H4 (cell line): ENCODE data around the gene TPM2. TPM values are rescaled to one million over a fixed set of nuclear protein-coding genes. Genes with fewer than 3 reads are reported as not detected.

Source experiments
- DNase-seq: peaks from one replicate; pipeline ENCODE4 v3.0.0-alpha.2; 2015; ENCODE audit warnings: low spot score
- total RNA-seq: library from RNA; depleted of rRNA; stranded (reverse); fragments of >200 nt; shearing (Covaris generic); gene quantifications from 2 replicates; pipeline ENCODE4 v1.2.3, GENCODE V29; 2014

TPM2 gene
- total RNA-seq, 1 experiment from 2014 or later, result 2.7 TPM

- DNase-seq, result no peak
Observed at GRCh38 chr9:35718721-35719511, 29.2 kb upstream of the TPM2 start.

GRCh38 chr9:35717132-35717870 lies 27.6 kb upstream of the TPM2 start:
- no peak for DNase-seq

- DNase-seq, result no peak
Observed at GRCh38 chr9:35716230-35716629, 26.5 kb upstream of the TPM2 start.

GRCh38 chr9:35714579-35715252 lies 25.0 kb upstream of the TPM2 start:
- no peak for DNase-seq

GRCh38 chr9:35714123-35714522 lies 24.4 kb upstream of the TPM2 start:
- no peak for DNase-seq

GRCh38 chr9:35713578-35713977 lies 23.9 kb upstream of the TPM2 start:
- DNase-seq, result no peak

GRCh38 chr9:35712762-35713400 lies 23.2 kb upstream of the TPM2 start:
- no peak for DNase-seq

GRCh38 chr9:35711501-35712428 lies 22.0 kb upstream of the TPM2 start:
- DNase-seq, result no peak

GRCh38 chr9:35710818-35711500 lies 21.2 kb upstream of the TPM2 start:
- no peak for DNase-seq

- no peak for DNase-seq
Observed at GRCh38 chr9:35708146-35708545, 18.4 kb upstream of the TPM2 start.

- no peak for DNase-seq
Observed at GRCh38 chr9:35706951-35707350, 17.2 kb upstream of the TPM2 start.

GRCh38 chr9:35705836-35706430 lies 16.2 kb upstream of the TPM2 start:
- DNase-seq, result no peak

GRCh38 chr9:35705372-35705771 lies 15.6 kb upstream of the TPM2 start:
- no peak for DNase-seq

GRCh38 chr9:35703906-35704672 lies 14.4 kb upstream of the TPM2 start:
- no peak for DNase-seq

GRCh38 chr9:35702696-35703095 lies 13.0 kb upstream of the TPM2 start:
- DNase-seq, result no peak

- no peak for DNase-seq
Observed at GRCh38 chr9:35700942-35701341, 11.2 kb upstream of the TPM2 start.

- no peak for DNase-seq
Observed at GRCh38 chr9:35700031-35700430, 10.3 kb upstream of the TPM2 start.

- no peak for DNase-seq
Observed at GRCh38 chr9:35698231-35698630, 8.5 kb upstream of the TPM2 start.

GRCh38 chr9:35697486-35697885 lies 7.8 kb upstream of the TPM2 start:
- no peak for DNase-seq
